Chondrocyte (in vitro differentiated cells): Measurements from ENCODE around the gene AP1S1. TPM values are rescaled to one million over a fixed set of nuclear protein-coding genes. Genes with fewer than 3 reads are reported as not detected.
"Not testable (repeated sequence)": the region's sequence is repeated elsewhere in the genome, so short reads cannot be mapped to it uniquely, and the experiment has no call there.

Experiments used
- DNase-seq: peaks from one replicate; pipeline ENCODE4 v3.0.0; 2021; ENCODE audit warnings: mixed read lengths, low spot score
- H3K27ac Mint-ChIP-seq: one replicate; pipeline ENCODE4 v1.8.0; 2021; ENCODE audit warnings: mild to moderate bottlenecking, moderate library complexity, mixed read lengths; ENCODE audit not compliant: unreplicated experiment
- H3K27me3 Mint-ChIP-seq: 2 replicates; pipeline ENCODE4 v1.8.0; 2021; ENCODE audit warnings: low read depth, mixed read lengths
- H3K36me3 Mint-ChIP-seq: 2 replicates; pipeline ENCODE4 v1.8.0; 2021; ENCODE audit warnings: low read depth, mixed read lengths
- H3K4me1 Mint-ChIP-seq: 2 replicates; pipeline ENCODE4 v1.8.0; 2021; ENCODE audit warnings: low read depth, mild to moderate bottlenecking, mixed read lengths
- H3K4me3 Mint-ChIP-seq: one replicate; pipeline ENCODE4 v1.8.0; 2021; ENCODE audit warnings: mild to moderate bottlenecking, moderate library complexity, mixed read lengths; ENCODE audit not compliant: unreplicated experiment
- H3K9me3 Mint-ChIP-seq: 2 replicates; pipeline ENCODE4 v1.8.0; 2021; ENCODE audit warnings: low read depth, mixed read lengths
- total RNA-seq: library from RNA; stranded (reverse); gene quantifications from 3 replicates; pipeline ENCODE4 v1.2.1, GENCODE V29; 2021
- TF ChIP-seq, protein P1 (sequence below): fragments of 200-600 bp; sonication (generic); IDR thresholded peaks from 2 replicates; pipeline ENCODE4 v1.5.0; 2021; ENCODE audit warnings: antibody characterized with exemption, mild to moderate bottlenecking, moderate library complexity

AP1S1 gene
- total RNA-seq, 1 donor from 2014 or later: 60.4 TPM

DNA sequence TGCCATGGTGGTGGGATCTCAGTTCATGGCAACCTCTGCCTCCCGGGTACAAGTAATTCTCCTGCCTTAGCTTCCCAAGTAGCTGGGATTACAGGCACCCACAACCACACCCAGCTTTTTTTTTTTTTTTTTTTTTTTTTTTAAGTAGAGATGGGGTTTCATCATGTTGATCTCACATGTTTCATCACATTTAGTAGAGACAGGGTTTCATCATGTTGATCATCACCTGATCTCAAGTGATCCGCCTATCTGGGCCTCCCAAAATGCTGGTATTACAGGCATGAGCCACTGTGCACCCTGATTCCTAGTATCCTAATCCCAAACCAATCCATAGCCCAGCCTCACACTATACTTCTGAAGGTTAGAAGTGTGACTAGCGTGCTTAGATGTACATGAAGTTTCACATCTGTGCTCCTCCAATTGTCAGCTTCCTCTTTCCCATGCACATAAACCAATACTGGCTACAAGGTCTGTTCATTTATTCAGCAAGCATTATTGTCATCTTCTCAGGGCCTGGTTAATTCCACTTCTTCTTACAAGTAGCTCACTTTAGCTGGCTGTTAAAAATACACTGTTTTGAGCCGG is 32.7 kb downstream of the AP1S1 start:
- no peak overlapping the region for H3K27ac Mint-ChIP-seq
- no peaks in the 10 kb centered on the region for H3K36me3 Mint-ChIP-seq
- no peaks in the 10 kb centered on the region for H3K27me3 Mint-ChIP-seq
- no peak overlapping the region for H3K4me3 Mint-ChIP-seq
- DNase-seq: no peak
- H3K9me3 Mint-ChIP-seq: no peaks in the 10 kb centered on the region
- peaks cover 6% of the 10 kb centered on the region for H3K4me1 Mint-ChIP-seq
- TF ChIP-seq, protein P1, sequence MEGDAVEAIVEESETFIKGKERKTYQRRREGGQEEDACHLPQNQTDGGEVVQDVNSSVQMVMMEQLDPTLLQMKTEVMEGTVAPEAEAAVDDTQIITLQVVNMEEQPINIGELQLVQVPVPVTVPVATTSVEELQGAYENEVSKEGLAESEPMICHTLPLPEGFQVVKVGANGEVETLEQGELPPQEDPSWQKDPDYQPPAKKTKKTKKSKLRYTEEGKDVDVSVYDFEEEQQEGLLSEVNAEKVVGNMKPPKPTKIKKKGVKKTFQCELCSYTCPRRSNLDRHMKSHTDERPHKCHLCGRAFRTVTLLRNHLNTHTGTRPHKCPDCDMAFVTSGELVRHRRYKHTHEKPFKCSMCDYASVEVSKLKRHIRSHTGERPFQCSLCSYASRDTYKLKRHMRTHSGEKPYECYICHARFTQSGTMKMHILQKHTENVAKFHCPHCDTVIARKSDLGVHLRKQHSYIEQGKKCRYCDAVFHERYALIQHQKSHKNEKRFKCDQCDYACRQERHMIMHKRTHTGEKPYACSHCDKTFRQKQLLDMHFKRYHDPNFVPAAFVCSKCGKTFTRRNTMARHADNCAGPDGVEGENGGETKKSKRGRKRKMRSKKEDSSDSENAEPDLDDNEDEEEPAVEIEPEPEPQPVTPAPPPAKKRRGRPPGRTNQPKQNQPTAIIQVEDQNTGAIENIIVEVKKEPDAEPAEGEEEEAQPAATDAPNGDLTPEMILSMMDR: no peak

GRCh38 chr7:101189109-101189508 is 34.8 kb downstream of the AP1S1 start:
- Mint-ChIP-seq H3K27me3 (no peaks in the 10 kb centered on the region), H3K27ac (no peak overlapping the region), H3K36me3 (no peaks in the 10 kb centered on the region), H3K9me3 (no peaks in the 10 kb centered on the region), H3K4me3 (no peak overlapping the region), H3K4me1 (peaks cover 8% of the 10 kb centered on the region)
- TF ChIP-seq, protein P1: no peak
- DNase-seq: no peak

GRCh38 chr7:101195884-101196283 is 41.6 kb downstream of the AP1S1 start:
- H3K27ac Mint-ChIP-seq: no peak overlapping the region
- H3K4me3 Mint-ChIP-seq: no peak overlapping the region
- TF ChIP-seq, protein P1: no peak
- H3K4me1 Mint-ChIP-seq: peaks cover 3% of the 10 kb centered on the region
- no peaks in the 10 kb centered on the region for H3K36me3 Mint-ChIP-seq
- no peaks in the 10 kb centered on the region for H3K9me3 Mint-ChIP-seq
- no peak for DNase-seq
- H3K27me3 Mint-ChIP-seq: peaks cover 7% of the 10 kb centered on the region

DNA sequence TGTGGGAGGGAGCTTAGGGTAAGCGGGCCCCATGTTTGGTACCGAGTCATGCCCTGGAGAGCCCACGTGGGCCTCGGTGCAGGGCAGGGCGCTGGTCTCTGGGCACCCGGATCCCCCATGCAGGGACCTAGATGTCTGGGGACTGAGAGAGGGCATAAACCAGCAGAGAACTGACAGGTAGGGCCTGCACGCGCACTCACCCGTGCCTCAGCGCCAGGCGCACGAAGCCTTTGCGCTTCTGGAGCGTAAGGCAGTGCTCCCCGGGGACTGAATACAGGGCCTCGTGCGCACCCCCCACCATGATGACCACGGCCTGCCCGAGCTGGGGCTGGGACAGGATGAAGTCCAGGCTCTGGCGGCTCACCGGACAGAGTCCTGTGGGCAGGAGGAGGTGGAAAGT is 43.7 kb downstream of the AP1S1 start:
- TF ChIP-seq, protein P1: no peak
- Mint-ChIP-seq H3K4me1 (peaks cover 3% of the 10 kb centered on the region), H3K27ac (no peak overlapping the region), H3K36me3 (no peaks in the 10 kb centered on the region), H3K27me3 (peaks cover 15% of the 10 kb centered on the region), H3K9me3 (no peaks in the 10 kb centered on the region), H3K4me3 (no peak overlapping the region)
- DNase-seq: no peak

- Mint-ChIP-seq H3K9me3 (no peaks in the 10 kb centered on the region), H3K36me3 (no peaks in the 10 kb centered on the region), H3K4me1 (peaks cover 3% of the 10 kb centered on the region), H3K27me3 (peaks cover 15% of the 10 kb centered on the region), H3K27ac (no peak overlapping the region), H3K4me3 (no peak overlapping the region)
- no peak for DNase-seq
- TF ChIP-seq, protein P1: no peak
These were observed 44.2 kb downstream of the AP1S1 start for GRCh38 chr7:101198476-101198875.

GRCh38 chr7:101199522-101199921 is 45.2 kb downstream of the AP1S1 start:
- H3K36me3 Mint-ChIP-seq, H3K4me3 Mint-ChIP-seq, DNase-seq, H3K4me1 Mint-ChIP-seq, H3K27ac Mint-ChIP-seq, H3K9me3 Mint-ChIP-seq: not testable (repeated sequence)
- H3K27me3 Mint-ChIP-seq: peaks cover 16% of the 10 kb centered on the region
